Colonic mucosa (tissue), 4 donors: ENCODE measurements around the gene RIPK3. TPM values are rescaled to one million over a fixed set of nuclear protein-coding genes. Genes with fewer than 3 reads are reported as not detected.

Source experiments
- DNase-seq: peaks from one replicate; pipeline ENCODE4 v3.0.0-alpha.2; 2020
- H3K27ac ChIP-seq: fragments of 200-600 bp; one replicate; pipeline ENCODE4 v1.8.0; 2021
- H3K27me3 ChIP-seq: fragments of 200-600 bp; one replicate; pipeline ENCODE4 v1.8.0; 2021
- H3K36me3 ChIP-seq: fragments of 200-600 bp; one replicate; pipeline ENCODE4 v1.8.0; 2021
- H3K4me1 ChIP-seq: fragments of 200-600 bp; one replicate; pipeline ENCODE4 v1.8.0; 2021; ENCODE audit warnings: mild to moderate bottlenecking
- H3K4me3 ChIP-seq: fragments of 200-600 bp; one replicate; pipeline ENCODE4 v1.8.0; 2021
- H3K9ac ChIP-seq, 2 donors: one replicate each; pipeline ENCODE4 v1.7.0; 2013; ENCODE audit warnings: control low read depth in 2 of 2, low read depth in 2 of 2, low read length in 2 of 2
- H3K9me3 ChIP-seq: fragments of 200-600 bp; one replicate; pipeline ENCODE4 v1.8.0; 2021
- intact Hi-C: fragments of 100-400 bp; cut with DNase I; formaldehyde crosslinking; loops from one replicate; pipeline ENCODE4 v1.14.1; 2022
- total RNA-seq, 2 donors: library from RNA; stranded (reverse); fragmentation: NEBNext Ultra II Directional in 1 of 2; extraction: Animal tissue kit (Norgen Biotek cat#: 25700) in 1 of 2; gene quantifications; one replicate each; pipeline ENCODE4 v1.2.1, GENCODE V29; 2021
- TF ChIP-seq, protein P1 (sequence below): fragments of 200-600 bp; IDR thresholded peaks from one replicate; pipeline ENCODE4 v1.8.0; 2022; ENCODE audit warnings: antibody characterized with exemption, mild to moderate bottlenecking
- donor health status: healthy.
- donor health status: DM: no; HTN: no; CAD: no.
- donor health status: DM: no; HTN: no; CAD: no.

The RIPK3 gene
- total RNA-seq, 2 donors from 2014 or later, result 30.1 to 38.2 TPM

DNA sequence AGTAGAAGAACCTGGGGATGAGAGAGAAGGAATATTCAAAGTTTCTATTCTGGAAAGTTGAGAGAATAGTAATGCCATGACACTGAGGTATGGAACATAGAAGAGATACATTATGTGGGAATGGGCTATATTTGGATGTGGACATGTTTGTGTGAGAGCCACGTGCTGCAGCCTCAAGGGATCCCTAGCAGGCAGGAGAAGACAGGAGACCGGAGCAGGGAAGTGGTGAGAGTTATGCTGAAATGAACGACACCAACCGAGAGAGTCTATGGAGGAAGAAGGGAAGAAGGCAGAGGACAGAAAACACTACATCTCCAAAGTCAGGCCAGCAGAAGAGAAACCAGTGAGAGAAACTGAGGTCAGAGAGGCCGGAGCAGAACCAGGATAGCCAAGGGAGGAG is 10.0 kb upstream of the RIPK3 start:
- intact Hi-C loops, result no loop called here

DNA sequence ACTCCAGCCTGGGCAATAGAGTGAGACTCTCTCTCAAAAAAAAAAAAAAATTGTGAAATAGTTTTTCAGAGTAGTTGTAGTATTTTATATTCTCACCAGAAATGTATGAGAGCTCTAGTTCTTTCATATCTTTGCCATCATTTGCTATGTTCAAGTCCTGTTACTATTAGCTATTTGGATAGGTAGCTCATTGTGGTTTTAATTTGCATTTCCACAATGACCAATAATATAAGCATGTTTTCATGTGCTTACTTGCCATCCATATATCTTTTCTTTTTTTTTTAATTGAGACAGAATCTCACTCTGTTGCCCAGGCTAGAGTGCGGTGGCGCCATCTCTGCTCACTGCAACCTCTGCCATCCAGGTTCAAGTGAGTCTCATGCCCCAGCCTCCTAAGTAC is 8.4 kb upstream of the RIPK3 start:
- TF ChIP-seq, protein P1, sequence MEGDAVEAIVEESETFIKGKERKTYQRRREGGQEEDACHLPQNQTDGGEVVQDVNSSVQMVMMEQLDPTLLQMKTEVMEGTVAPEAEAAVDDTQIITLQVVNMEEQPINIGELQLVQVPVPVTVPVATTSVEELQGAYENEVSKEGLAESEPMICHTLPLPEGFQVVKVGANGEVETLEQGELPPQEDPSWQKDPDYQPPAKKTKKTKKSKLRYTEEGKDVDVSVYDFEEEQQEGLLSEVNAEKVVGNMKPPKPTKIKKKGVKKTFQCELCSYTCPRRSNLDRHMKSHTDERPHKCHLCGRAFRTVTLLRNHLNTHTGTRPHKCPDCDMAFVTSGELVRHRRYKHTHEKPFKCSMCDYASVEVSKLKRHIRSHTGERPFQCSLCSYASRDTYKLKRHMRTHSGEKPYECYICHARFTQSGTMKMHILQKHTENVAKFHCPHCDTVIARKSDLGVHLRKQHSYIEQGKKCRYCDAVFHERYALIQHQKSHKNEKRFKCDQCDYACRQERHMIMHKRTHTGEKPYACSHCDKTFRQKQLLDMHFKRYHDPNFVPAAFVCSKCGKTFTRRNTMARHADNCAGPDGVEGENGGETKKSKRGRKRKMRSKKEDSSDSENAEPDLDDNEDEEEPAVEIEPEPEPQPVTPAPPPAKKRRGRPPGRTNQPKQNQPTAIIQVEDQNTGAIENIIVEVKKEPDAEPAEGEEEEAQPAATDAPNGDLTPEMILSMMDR, result no peak
- no peak overlapping the region for H3K4me3 ChIP-seq
- H3K27me3 ChIP-seq, result no peaks in the 10 kb centered on the region

More for the DNA sequence above, 10.0 kb upstream of the RIPK3 start:
- Histone ChIP-seq H3K9me3 (no peaks in the 10 kb centered on the region), H3K36me3 (no peaks in the 10 kb centered on the region), H3K27me3 (no peaks in the 10 kb centered on the region), H3K27ac (no peak overlapping the region), H3K4me3 (no peak overlapping the region), H3K4me1 (no peaks in the 10 kb centered on the region), H3K9ac (no peak overlapping the region)
- no peak for DNase-seq
- TF ChIP-seq, protein P1, result no peak

DNA sequence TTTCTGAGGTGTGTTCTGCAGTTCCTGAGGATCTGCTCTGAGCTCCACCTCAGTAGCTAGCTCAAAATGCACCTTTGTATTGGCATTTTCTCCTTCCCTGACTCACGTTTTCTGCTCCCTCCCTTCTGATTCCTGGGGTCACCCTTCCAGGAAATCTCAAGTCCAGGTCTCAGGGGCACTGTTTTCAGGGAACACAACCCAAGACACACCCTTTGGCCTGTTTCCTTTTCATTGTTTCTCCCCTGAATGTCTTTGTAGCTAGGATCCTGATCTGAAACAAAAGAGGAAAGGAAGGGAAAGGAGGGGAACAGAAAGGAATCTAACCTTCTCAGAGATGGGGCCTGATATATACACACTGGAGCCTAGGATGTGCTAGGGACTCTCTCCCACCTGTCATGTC is 7.3 kb upstream of the RIPK3 start:
- Histone ChIP-seq H3K27me3 (no peaks in the 10 kb centered on the region), H3K4me3 (no peak overlapping the region), H3K9ac (no peak overlapping the region), H3K9me3 (no peaks in the 10 kb centered on the region), H3K4me1 (no peaks in the 10 kb centered on the region), H3K36me3 (no peaks in the 10 kb centered on the region), H3K27ac (no peak overlapping the region)
- TF ChIP-seq, protein P1, result no peak
- intact Hi-C loops, result no loop called here
- DNase-seq, result no peak

More for the DNA sequence above, 8.4 kb upstream of the RIPK3 start:
- H3K9ac ChIP-seq, result no peak overlapping the region
- no peaks in the 10 kb centered on the region for H3K9me3 ChIP-seq
- H3K36me3 ChIP-seq, result no peaks in the 10 kb centered on the region
- intact Hi-C loops, result no loop called here
- DNase-seq, result no peak
- H3K27ac ChIP-seq, result no peak overlapping the region
- no peaks in the 10 kb centered on the region for H3K4me1 ChIP-seq

DNA sequence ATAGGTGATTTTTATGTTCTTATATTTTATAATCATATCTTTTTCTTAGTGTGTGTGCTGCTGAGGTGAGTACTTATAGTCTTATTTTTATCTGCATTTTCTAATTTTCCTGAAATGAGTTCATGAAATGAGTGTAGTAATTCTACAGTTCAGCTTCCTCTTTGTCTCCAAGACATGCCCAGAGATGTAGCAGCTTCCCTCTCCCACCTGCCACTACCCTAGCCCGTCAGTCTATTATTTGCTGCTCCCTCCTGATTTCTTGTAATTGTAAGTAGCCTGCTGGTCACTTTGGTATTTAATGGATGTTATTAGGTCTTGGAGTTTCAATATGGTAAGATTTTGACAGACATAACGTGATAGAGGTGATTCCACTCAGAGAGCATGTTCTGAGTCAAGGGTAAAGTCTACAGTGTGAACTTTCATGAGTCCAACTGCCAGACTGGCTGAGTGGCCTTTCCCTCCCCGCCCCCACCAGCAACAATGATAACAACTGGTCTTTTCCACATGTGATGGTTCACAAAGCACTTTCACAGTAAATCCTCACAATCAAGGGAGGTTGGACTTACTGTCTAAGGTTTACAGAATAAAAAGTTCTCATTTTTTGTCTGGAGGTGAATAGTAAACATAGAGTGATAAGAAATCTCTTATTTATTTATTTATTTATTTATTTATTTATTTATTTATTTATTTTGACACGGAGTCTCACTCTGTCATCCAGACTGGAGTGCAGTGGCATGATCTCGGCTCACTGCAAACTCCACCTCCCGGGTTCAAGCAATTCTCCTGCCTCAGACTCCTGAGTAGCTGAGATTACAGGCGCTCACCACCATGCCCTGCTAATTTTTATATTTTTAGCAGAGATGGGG is 4.2 kb upstream of the RIPK3 start:
- intact Hi-C loops, result no loop called here
- no peak overlapping the region for H3K27ac ChIP-seq
- H3K9ac ChIP-seq, result no peak overlapping the region
- H3K4me1 ChIP-seq, result peaks cover 2% of the 10 kb centered on the region
- no peaks in the 10 kb centered on the region for H3K36me3 ChIP-seq
- DNase-seq, result no peak
- TF ChIP-seq, protein P1, result no peak
- H3K27me3 ChIP-seq, result no peaks in the 10 kb centered on the region
- H3K4me3 ChIP-seq, result no peak overlapping the region
- H3K9me3 ChIP-seq, result no peaks in the 10 kb centered on the region

DNA sequence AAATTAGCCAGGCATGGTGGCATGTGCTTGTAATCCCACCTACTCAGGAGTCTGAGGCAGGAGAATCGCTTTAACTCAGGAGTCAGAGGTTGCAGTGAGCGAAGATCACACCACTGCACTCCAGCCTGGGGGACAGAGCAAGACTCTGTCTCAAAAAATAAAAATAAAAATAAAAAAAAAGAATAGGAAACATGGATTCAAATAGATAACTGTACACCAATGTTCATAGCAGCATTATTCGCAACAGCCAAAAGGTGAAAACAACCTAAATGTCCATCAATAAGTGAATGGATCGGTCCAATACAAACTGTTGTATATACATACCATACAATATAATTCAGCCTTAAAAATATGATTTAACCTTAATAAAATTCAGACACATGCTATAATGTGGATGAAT is 3.1 kb upstream of the RIPK3 start:
- Histone ChIP-seq H3K27me3 (no peaks in the 10 kb centered on the region), H3K4me1 (peaks cover 6% of the 10 kb centered on the region), H3K4me3 (no peak overlapping the region), H3K9me3 (no peaks in the 10 kb centered on the region), H3K27ac (no peak overlapping the region), H3K9ac (no peak overlapping the region), H3K36me3 (no peaks in the 10 kb centered on the region)
- DNase-seq, result no peak
- TF ChIP-seq, protein P1, result no peak
- intact Hi-C loops, result no loop called here
